Activated T-helper 2 cell treated with anti-CD3 and anti-CD28 coated beads, Interferon-gamma antibody, Interleukin-2, Interleukin-4, amounts not matched to agents 10 μg/mL and 5 μg/mL and 100 μg/mL, durations not matched to agents 14 hours and 24 hours and 36 hours (primary cell): Measurements from ENCODE around the gene GANAB. TPM values are rescaled to one million over a fixed set of nuclear protein-coding genes. Genes with fewer than 3 reads are reported as not detected.
A peak's percentile ranks its signal among the peaks of the same experiment; 100 is the strongest.
"Not testable (repeated sequence)": the region's sequence is repeated elsewhere in the genome, so short reads cannot be mapped to it uniquely, and the experiment has no call there.

Source experiments
- DNase-seq: peaks from one replicate; pipeline ENCODE4 v3.0.0; 2021; ENCODE audit warnings: low spot score
- H3K27ac Mint-ChIP-seq: one replicate; pipeline ENCODE4 v1.8.0; 2021; ENCODE audit warnings: mixed read lengths
- H3K27me3 Mint-ChIP-seq: one replicate; pipeline ENCODE4 v1.8.0; 2021; ENCODE audit warnings: low read depth, mixed read lengths
- H3K36me3 Mint-ChIP-seq: one replicate; pipeline ENCODE4 v1.8.0; 2021; ENCODE audit warnings: low read depth, mixed read lengths
- H3K4me1 Mint-ChIP-seq: one replicate; pipeline ENCODE4 v1.8.0; 2021; ENCODE audit warnings: low read depth, mixed read lengths
- H3K4me3 Mint-ChIP-seq: one replicate; pipeline ENCODE4 v1.8.0; 2021; ENCODE audit warnings: low read depth, mild to moderate bottlenecking, moderate library complexity, mixed read lengths
- H3K9me3 Mint-ChIP-seq: one replicate; pipeline ENCODE4 v1.8.0; 2021; ENCODE audit warnings: mixed read lengths
- intact Hi-C: fragments of 100-400 bp; cut with micrococcal nuclease; formaldehyde crosslinking; loops from one replicate; pipeline ENCODE4 v1.15.1; 2023
- total RNA-seq: library from RNA; stranded (reverse); gene quantifications from 2 replicates; pipeline ENCODE4 v1.2.3, GENCODE V29; 2022

The GANAB gene
- total RNA-seq, 1 donor from 2014 or later: 274 TPM

DNA sequence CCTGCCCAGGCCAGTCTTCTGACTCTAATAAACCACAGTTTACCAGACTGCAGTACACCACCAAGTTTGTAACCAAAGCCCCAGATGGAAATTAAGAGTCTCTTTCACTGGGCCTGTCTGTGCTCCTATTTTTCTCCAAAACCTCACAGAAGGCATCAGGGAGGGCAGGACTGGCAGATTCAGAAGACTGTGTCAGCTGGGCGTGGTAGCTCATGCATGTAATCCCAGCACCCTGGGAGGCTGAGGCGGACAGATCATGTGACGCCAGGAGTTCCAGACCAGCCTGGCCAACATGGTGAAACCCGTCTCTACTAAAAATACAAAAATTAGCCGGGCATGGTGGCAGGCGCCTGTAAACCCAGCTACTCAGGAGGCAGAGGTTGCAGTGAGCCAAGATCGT, 61.1 kb downstream of the GANAB start:
- DNase-seq, intact Hi-C loops, H3K4me3 Mint-ChIP-seq, H3K4me1 Mint-ChIP-seq, H3K27ac Mint-ChIP-seq, H3K27me3 Mint-ChIP-seq, H3K9me3 Mint-ChIP-seq: not testable (repeated sequence)
- peaks cover 49% of the 10 kb centered on the region for H3K36me3 Mint-ChIP-seq

DNA sequence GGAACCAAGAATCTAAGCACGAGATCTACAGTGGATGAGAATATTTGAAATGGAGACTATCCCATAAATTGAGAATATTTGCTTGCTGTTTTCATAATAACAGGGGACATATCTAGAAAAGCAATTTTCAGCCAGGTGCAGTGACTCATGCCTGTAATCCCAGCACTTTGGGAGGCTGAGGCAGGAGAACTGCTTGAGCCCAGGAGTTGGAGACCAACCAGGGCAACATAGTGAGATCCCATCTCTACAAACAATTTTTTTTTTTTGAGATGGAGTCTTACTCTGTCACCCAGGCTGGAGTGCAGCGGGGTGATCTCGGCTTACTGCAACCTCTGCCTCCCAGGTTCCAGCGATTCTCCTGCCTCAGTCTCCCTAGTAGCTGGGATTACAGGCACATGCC, 64.7 kb downstream of the GANAB start:
- H3K27ac Mint-ChIP-seq, H3K4me1 Mint-ChIP-seq, H3K4me3 Mint-ChIP-seq, H3K9me3 Mint-ChIP-seq, H3K27me3 Mint-ChIP-seq, intact Hi-C loops, DNase-seq: not testable (repeated sequence)
- peaks cover 47% of the 10 kb centered on the region for H3K36me3 Mint-ChIP-seq

DNA sequence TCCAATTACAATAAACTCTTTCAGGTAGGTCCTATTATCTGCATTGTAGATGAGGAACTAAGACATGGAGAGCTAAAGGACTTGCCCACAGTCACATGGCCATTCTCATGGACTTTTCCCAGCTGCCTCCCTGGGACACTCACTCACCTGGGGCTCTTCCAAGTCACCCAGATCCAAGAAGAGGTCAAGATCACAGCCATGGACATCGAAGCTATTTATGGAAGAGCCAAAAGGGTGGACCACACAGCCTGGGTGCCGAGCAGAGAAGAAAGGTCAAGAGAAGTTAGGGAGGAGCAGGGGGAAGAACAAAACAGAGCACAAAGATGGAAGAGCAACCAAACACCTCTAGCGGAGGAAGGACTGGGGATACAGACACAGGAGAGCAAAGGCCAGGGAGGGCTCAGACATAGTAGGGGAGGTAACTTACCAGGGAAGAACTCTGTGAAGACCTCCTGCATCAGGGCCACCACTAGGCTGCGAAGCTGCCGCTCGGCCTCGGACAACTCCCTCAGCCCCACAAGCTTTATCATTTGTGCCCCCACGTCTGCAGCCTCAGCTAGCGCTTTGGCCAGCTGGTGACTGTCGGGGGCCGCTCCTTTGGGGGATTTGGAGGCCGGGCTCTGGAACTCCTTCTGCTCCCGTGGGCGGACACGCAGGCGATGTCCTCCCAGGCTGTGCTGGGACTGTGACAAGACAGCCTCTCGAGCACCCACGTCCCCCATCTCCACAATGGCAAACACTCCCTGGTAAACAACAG, 65.3 kb downstream of the GANAB start:
- peaks cover 49% of the 10 kb centered on the region for H3K36me3 Mint-ChIP-seq
- no peaks in the 10 kb centered on the region for H3K9me3 Mint-ChIP-seq
- no peaks in the 10 kb centered on the region for H3K27me3 Mint-ChIP-seq
- no peak overlapping the region for H3K4me3 Mint-ChIP-seq
- intact Hi-C loops: no loop called here
- DNase-seq: no peak
- no peak overlapping the region for H3K27ac Mint-ChIP-seq
- no peaks in the 10 kb centered on the region for H3K4me1 Mint-ChIP-seq

DNA sequence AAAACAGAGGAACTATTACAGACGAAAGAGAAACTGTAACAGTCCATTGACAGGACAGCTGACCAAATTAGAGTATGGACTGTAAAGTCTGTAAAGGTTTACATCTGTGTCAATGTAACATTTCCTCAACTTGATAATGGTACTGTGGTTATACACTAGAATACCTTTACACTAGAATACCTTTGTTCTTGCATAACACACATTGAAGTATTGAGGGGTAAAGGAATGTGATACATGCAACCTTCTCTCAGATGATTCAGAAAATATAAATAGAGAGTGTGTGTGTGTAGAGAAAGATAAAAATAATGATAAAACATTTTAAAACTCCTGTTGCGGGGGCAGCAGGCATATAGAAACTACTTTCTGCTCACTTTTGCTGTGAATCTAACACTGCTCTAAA, 67.2 kb downstream of the GANAB start:
- Mint-ChIP-seq H3K4me3 (no peak overlapping the region), H3K27me3 (no peaks in the 10 kb centered on the region), H3K4me1 (peaks cover 9% of the 10 kb centered on the region), H3K27ac (no peak overlapping the region), H3K9me3 (no peaks in the 10 kb centered on the region), H3K36me3 (peaks cover 57% of the 10 kb centered on the region)
- DNase-seq: no peak
- intact Hi-C loops: no loop called here

DNA sequence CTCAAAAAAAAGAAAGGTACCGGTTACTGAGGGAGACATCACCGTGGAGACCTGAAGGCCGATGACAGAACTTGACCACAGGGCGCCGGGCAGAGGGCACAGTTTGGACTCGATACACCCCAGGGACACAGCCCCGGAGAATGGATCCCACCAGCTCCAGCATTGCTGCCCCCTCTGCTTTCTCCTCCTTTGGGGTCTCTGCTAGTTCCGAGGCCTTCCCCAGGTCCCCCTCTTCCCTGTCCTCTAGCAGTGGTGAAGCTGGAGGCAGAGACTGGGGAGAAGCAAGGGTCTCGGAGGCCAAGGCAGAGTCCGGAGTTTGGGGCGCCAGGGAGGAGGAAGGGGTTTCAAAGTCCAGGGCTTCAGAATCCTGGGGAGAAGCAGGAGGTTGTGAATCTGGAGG, 67.9 kb downstream of the GANAB start:
- no peak for DNase-seq
- no peaks in the 10 kb centered on the region for H3K27me3 Mint-ChIP-seq
- peaks cover 9% of the 10 kb centered on the region for H3K4me1 Mint-ChIP-seq
- no peak overlapping the region for H3K27ac Mint-ChIP-seq
- H3K4me3 Mint-ChIP-seq: no peak overlapping the region
- intact Hi-C loops: no loop called here
- peaks cover 60% of the 10 kb centered on the region for H3K36me3 Mint-ChIP-seq
- no peaks in the 10 kb centered on the region for H3K9me3 Mint-ChIP-seq

DNA sequence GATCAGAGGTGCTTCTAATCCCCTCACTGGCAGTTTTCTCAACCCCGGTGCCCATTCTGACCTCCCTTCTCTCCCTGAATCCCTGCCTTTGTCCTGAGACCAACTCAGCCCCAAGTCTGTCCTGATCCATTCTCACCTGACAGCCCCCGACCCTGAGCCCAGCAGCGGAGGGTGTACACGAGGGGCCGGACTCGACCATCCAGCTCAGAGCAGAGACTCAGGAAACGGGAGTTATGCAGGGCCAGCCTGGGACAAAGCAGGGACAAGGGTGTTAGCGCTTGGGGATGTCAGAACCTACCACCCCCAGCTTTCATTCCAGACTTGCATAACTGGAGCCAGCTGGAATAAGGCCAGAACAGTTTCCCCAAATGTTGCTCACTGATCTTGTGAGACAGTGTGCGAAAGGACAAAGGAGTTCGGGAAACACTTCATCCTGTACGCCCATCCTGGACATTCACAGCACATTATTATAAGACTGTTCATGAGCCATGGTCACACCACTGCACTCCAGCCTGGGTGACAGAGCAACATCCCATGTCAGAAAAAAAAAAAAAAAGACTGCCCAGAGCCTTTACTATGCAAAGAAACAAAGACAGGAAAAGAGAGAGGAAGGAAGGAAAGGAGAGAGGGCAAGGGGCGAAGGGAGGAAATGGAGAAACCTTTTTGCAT, 69.2 kb downstream of the GANAB start:
- Mint-ChIP-seq H3K27ac (no peak overlapping the region), H3K4me3 (no peak overlapping the region), H3K27me3 (no peaks in the 10 kb centered on the region), H3K36me3 (peaks cover 66% of the 10 kb centered on the region), H3K9me3 (no peaks in the 10 kb centered on the region), H3K4me1 (peaks cover 16% of the 10 kb centered on the region)
- intact Hi-C loops: no loop called here
- no peak for DNase-seq

DNA sequence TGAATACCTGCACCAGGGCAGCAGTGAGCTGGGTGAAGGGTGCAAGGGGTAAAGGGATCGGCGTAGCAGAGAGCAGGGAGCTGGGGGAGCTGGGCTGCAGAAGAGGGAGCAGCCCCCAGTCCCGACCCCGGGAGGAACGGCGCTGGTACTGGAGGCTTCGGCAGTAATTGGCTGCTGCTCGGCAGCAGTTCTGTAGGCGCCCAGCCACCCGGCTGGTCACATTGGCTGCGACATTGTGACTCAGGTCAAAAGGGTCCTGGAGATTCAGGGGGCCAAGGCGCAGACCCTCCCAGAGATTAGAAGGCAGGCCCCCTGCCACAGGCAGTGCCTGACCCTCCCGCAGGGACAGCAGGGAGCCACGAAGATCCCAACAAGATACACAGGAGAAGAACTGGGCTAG, 70.6 kb downstream of the GANAB start:
- Mint-ChIP-seq H3K27ac (peak overlapping the region; percentile 36), H3K4me3 (peak overlapping the region; percentile 92), H3K4me1 (peaks cover 30% of the 10 kb centered on the region), H3K27me3 (no peaks in the 10 kb centered on the region), H3K36me3 (peaks cover 71% of the 10 kb centered on the region), H3K9me3 (no peaks in the 10 kb centered on the region)
- intact Hi-C loops: no loop called here
- DNase-seq: no peak

DNA sequence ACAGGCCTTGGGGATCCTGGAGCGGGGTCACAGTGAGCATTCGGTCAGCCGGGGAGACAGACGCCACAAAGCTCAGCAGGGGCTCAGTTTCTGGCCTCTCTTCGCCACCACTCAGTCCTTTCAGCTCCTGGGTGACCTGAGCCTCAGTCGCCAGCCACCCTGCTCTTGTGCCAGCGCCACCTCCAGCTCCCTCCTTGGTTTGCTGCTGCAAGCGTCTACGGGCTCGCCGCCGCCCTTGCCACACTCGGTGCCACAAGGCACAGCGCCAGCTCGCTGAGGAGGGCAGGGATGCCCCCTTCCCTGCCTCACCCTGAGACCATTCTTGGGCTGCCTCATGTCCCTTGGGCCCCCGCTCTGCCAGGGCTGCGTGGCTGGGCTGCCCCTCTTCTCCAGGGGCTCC, 71.3 kb downstream of the GANAB start:
- intact Hi-C loops: no loop called here
- H3K27ac Mint-ChIP-seq: peak overlapping the region; percentile 95

More for the DNA sequence above, 71.3 kb downstream of the GANAB start:
- no peak for DNase-seq
- Mint-ChIP-seq H3K27me3 (no peaks in the 10 kb centered on the region), H3K36me3 (peaks cover 76% of the 10 kb centered on the region), H3K9me3 (no peaks in the 10 kb centered on the region), H3K4me3 (peak overlapping the region; percentile 92), H3K4me1 (peaks cover 33% of the 10 kb centered on the region)

Other genes starting within 250 kb of the GANAB start
- gene SCGB1A1, start 227.6 kb downstream of the GANAB start, total RNA-seq: not detected in 2 replicates
- gene AHNAK, start 99.8 kb downstream of the GANAB start, total RNA-seq: 105 and 108 TPM in 2 replicates
- 1,369 and 1,395 TPM in 2 replicates for gene EEF1G, start 72.7 kb downstream of the GANAB start, total RNA-seq
- 29.9 and 41.7 TPM in 2 replicates for gene TUT1, start 55.1 kb downstream of the GANAB start, total RNA-seq
- 201 and 215 TPM in 2 replicates for gene MTA2, start 44.7 kb downstream of the GANAB start, total RNA-seq
- gene EML3, start 33.8 kb downstream of the GANAB start, total RNA-seq: 144 and 146 TPM in 2 replicates
- 1.4 and 2.8 TPM in 2 replicates for gene ROM1, start 33.4 kb downstream of the GANAB start, total RNA-seq
- gene B3GAT3, start 24.6 kb downstream of the GANAB start, total RNA-seq: 70.0 and 81.4 TPM in 2 replicates
- gene INTS5, start 6.7 kb upstream of the GANAB start, total RNA-seq: 35.2 and 35.7 TPM in 2 replicates
- 118 and 130 TPM in 2 replicates for gene C11orf98, start 18.6 kb upstream of the GANAB start, total RNA-seq
- 45.4 and 47.2 TPM in 2 replicates for gene CSKMT, start 18.7 kb upstream of the GANAB start, total RNA-seq
- gene UQCC3, start 25.1 kb upstream of the GANAB start, total RNA-seq: 8.0 and 9.5 TPM in 2 replicates
- 21.4 and 21.7 TPM in 2 replicates for gene LBHD1, start 25.7 kb upstream of the GANAB start, total RNA-seq
- gene UBXN1, start 32.5 kb upstream of the GANAB start, total RNA-seq: 119 and 127 TPM in 2 replicates
- 0.18 and 0.23 TPM in 2 replicates for gene LRRN4CL, start 42.9 kb upstream of the GANAB start, total RNA-seq
- gene BSCL2, start 60.8 kb upstream of the GANAB start, total RNA-seq: 28.7 and 32.8 TPM in 2 replicates
- not detected in 2 replicates for gene GNG3, start 61.1 kb upstream of the GANAB start, total RNA-seq
- gene HNRNPUL2, start 80.8 kb upstream of the GANAB start, total RNA-seq: 62.6 and 63.5 TPM in 2 replicates
- gene TTC9C, start 81.9 kb upstream of the GANAB start, total RNA-seq: 35.4 and 39.4 TPM in 2 replicates
- gene ZBTB3, start 107.5 kb upstream of the GANAB start, total RNA-seq: 7.3 and 9.3 TPM in 2 replicates
- 122 and 128 TPM in 2 replicates for gene POLR2G, start 115.0 kb upstream of the GANAB start, total RNA-seq
- 17.6 and 21.0 TPM in 2 replicates for gene TAF6L, start 124.8 kb upstream of the GANAB start, total RNA-seq
- 34.6 and 35.9 TPM in 2 replicates for gene TMEM179B, start 140.8 kb upstream of the GANAB start, total RNA-seq
- gene TMEM223, start 145.4 kb upstream of the GANAB start, total RNA-seq: 13.4 and 14.0 TPM in 2 replicates
- 134 and 139 TPM in 2 replicates for gene NXF1, start 158.8 kb upstream of the GANAB start, total RNA-seq
- gene STX5, start 185.4 kb upstream of the GANAB start, total RNA-seq: 37.4 and 41.9 TPM in 2 replicates
- 1.2 TPM in 1 of 2 replicates, not detected in the other for gene TEX54, start 186.2 kb upstream of the GANAB start, total RNA-seq
- 109 and 112 TPM in 2 replicates for gene WDR74, start 193.0 kb upstream of the GANAB start, total RNA-seq
- 245 and 286 TPM in 2 replicates for gene SLC3A2, start 234.3 kb upstream of the GANAB start, total RNA-seq